GM15510 (cell line): ENCODE measurements around the gene ZNF790.

Experiments used
- POLR2A ChIP-seq: IDR thresholded peaks from 3 replicates; pipeline ENCODE4 v1.6.1; 2011; ENCODE audit warnings: borderline replicate concordance; ENCODE audit not compliant: insufficient read length; ENCODE audit errors: extremely low read depth

Gene ZNF790

GRCh38 chr19:36837906-36838783 lies at the start of gene ZNF790:
Gene ZNF790 (minus strand): TSS chr19:36838387. CDS start chr19:36825619, 12,768 bp downstream.
- TF ChIP-seq POLR2A = peak; percentile 65

GRCh38 chr19:36876993-36877938 lies 39.1 kb upstream of the ZNF790 start:
- no peak for TF ChIP-seq POLR2A

DNA sequence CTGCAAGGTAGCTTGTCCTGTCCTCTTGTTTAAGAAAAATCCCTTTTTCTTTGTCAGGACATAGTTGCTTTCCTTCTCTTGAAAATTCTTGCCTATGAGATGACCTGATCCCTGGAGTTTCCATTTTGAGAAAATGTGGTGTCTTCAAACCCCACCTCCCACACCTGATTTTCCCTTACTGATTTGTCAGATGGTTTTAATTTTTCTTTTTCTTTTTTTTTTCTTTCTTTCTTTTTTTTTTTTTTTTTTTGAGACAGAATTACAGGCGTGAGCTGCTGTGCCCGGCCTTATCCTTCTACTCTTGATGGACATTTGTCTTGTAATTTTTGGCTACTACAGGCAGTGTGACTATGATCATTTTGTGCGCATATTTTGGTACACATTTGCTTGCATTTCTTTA lies 13.7 kb upstream of the ZNF790 start:
- no peak for TF ChIP-seq POLR2A

GRCh38 chr19:36850559-36851442 lies 12.6 kb upstream of the ZNF790 start, which contains the start of gene ZNF345:
Gene ZNF345 (plus strand): TSS chr19:36850876. CDS start chr19:36876831, 25,955 bp downstream.
- peak; percentile 60 for TF ChIP-seq POLR2A

- peak; percentile 54 for TF ChIP-seq POLR2A
Observed at GRCh38 chr19:36849701-36850558, 11.7 kb upstream of the ZNF790 start.

- TF ChIP-seq POLR2A = no peak
Observed at GRCh38 chr19:36847968-36848367, 9.8 kb upstream of the ZNF790 start.

GRCh38 chr19:36838784-36839324 lies 667 bp upstream of the ZNF790 start:
- no peak for TF ChIP-seq POLR2A

DNA sequence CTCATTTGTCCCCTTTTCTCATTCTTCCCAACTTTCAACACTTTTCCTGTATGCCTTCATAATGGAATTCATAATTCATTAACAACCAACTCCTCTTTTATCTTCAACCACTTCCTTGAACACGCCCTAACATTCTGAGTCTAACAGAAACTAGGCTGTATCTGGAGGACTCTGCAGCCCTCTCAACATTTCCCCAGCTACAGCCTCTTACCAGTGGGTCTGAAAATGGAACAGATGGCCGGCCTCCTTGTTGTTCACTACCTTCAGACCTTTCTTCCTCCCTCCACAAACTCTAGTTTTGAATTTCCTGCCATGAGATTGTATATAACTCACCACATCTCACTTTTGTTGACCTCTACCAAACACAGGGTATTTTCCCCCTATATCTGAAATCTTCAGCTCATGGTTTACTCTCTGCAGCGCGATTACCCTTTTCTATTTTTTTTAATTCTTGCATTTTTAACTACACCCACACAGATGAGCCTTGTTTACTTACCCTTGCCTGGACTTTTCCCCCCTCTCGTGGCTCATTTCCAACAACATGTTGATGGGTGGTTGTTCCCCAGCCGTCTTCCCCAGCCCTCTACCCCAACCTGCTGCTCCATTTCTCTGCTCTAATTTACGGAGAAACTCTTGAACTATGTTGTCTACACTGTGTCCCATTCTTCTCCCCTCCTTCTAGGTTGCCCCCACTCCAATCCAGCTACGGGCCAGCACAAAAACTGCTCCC lies 846 bp downstream of the ZNF790 start:
- TF ChIP-seq POLR2A = no peak

- TF ChIP-seq POLR2A = no peak
Observed at GRCh38 chr19:36833430-36833829, 4.8 kb downstream of the ZNF790 start.

GRCh38 chr19:36821758-36822157 lies 16.4 kb downstream of the ZNF790 start:
- no peak for TF ChIP-seq POLR2A

- no peak for TF ChIP-seq POLR2A
Observed at GRCh38 chr19:36819130-36819630, 19.0 kb downstream of the ZNF790 start.

DNA sequence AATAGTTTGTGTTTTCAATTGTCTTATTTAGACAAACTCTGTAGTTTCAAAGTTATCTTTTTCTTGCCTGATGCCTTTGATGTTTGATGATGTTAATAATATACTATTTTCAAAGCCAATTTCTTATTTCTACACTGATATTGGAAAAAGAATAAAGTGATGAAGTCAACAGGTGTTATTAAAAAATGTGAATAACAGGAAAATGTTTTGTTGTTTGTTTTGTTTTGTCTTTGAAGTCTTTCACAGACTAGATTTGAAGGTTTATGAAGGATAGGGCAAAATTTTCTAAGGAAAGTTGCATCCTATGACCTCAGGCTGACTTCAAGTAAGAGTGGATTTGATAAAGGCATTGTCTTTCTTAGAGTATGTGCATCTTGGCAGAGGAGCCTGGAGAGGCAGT lies 31.2 kb downstream of the ZNF790 start:
- no peak for TF ChIP-seq POLR2A
